HEK293 (cell line): Measurements from ENCODE around the gene ECE1.

Experiments
- CTCF ChIA-PET: fragments of 350-600 bp; formaldehyde crosslinking; extraction: SDS; loops from one replicate; lab custom pipeline; 2021; ENCODE audit warnings: antibody characterized with exemption; lab: Yijun Ruan, JAX
- POLR2A ChIA-PET: fragments of 300-600 bp; formaldehyde crosslinking; extraction: SDS; loops from one replicate; lab custom pipeline; 2020; ENCODE audit warnings: antibody characterized with exemption, inconsistent platforms; lab: Yijun Ruan, JAX
- H3K27ac ChIP-seq: fragments of 200-500 bp; sonication (Bioruptor generic); 2 replicates; pipeline ENCODE4 v1.5.1; 2014; ENCODE audit warnings: low read depth, low read length, control low read depth, inconsistent platforms; ENCODE audit errors: extremely low read depth
- H3K36me3 ChIP-seq, 2 experiments: fragments of 200-500 bp in 1 of 2; sonication (Bioruptor generic) in 1 of 2; 1 replicate in 1 of 2; 2 replicates in 1 of 2; pipeline ENCODE4 v1.5.1; 2014 to 2017; ENCODE audit warnings: inconsistent platforms in 2 of 2, low read length in 2 of 2; ENCODE audit not compliant: control insufficient read depth in 2 of 2, insufficient read depth in 1 of 2
- H3K4me1 ChIP-seq: fragments of 200-500 bp; sonication (Bioruptor generic); 2 replicates; pipeline ENCODE4 v1.5.1; 2014; ENCODE audit warnings: mild to moderate bottlenecking, low read length, inconsistent platforms; ENCODE audit not compliant: control insufficient read depth, insufficient read depth
- H3K4me3 ChIP-seq: 2 replicates; pipeline ENCODE4 v1.5.1; 2011; ENCODE audit warnings: low read depth, mild to moderate bottlenecking, control low read depth, low read length, moderate library complexity
- H3K9me3 ChIP-seq: fragments of 200-500 bp; sonication (Bioruptor generic); 2 replicates; pipeline ENCODE4 v1.5.1; 2014; ENCODE audit warnings: low read depth, low read length, inconsistent platforms; ENCODE audit not compliant: control insufficient read depth, insufficient read depth
- EGR2 ChIP-seq: fragments of 450-650 bp; formaldehyde crosslinking; IDR thresholded peaks from 2 replicates; pipeline ENCODE4 v1.5.1; 2016; ENCODE audit warnings: low read depth, missing biosample characterization, missing genetic modification characterization
- KLF1 ChIP-seq: fragments of 450-650 bp; formaldehyde crosslinking; IDR thresholded peaks from 2 replicates; pipeline ENCODE4 v1.5.1; 2016; ENCODE audit warnings: missing biosample characterization, missing genetic modification characterization
- KLF8 ChIP-seq: fragments of 450-650 bp; formaldehyde crosslinking; IDR thresholded peaks from 2 replicates; pipeline ENCODE4 v1.5.1; 2016; ENCODE audit warnings: missing biosample characterization, missing genetic modification characterization
- PATZ1 ChIP-seq: fragments of 450-650 bp; formaldehyde crosslinking; IDR thresholded peaks from 2 replicates; pipeline ENCODE4 v1.5.1; 2016; ENCODE audit warnings: missing biosample characterization, missing genetic modification characterization
- REPIN1 ChIP-seq: fragments of 450-650 bp; formaldehyde crosslinking; IDR thresholded peaks from 2 replicates; pipeline ENCODE4 v1.5.1; 2017; ENCODE audit warnings: missing biosample characterization, missing genetic modification characterization, low read depth
- SP7 ChIP-seq: fragments of 450-650 bp; formaldehyde crosslinking; IDR thresholded peaks from 2 replicates; pipeline ENCODE4 v1.5.1; 2016; ENCODE audit warnings: missing biosample characterization, missing genetic modification characterization
- ZBTB17 ChIP-seq: fragments of 450-650 bp; formaldehyde crosslinking; IDR thresholded peaks from 2 replicates; pipeline ENCODE4 v1.5.1; 2016; ENCODE audit warnings: missing biosample characterization, missing genetic modification characterization
- ZIC2 ChIP-seq: fragments of 450-650 bp; formaldehyde crosslinking; IDR thresholded peaks from 2 replicates; pipeline ENCODE4 v1.5.1; 2016; ENCODE audit warnings: missing biosample characterization, missing genetic modification characterization
- ZNF2 ChIP-seq: fragments of 450-650 bp; formaldehyde crosslinking; IDR thresholded peaks from 2 replicates; pipeline ENCODE4 v1.5.1; 2016; ENCODE audit warnings: missing biosample characterization, missing genetic modification characterization
- ZNF292 ChIP-seq: fragments of 450-650 bp; formaldehyde crosslinking; IDR thresholded peaks from 2 replicates; pipeline ENCODE4 v1.5.1; 2016; ENCODE audit warnings: low read depth, missing biosample characterization, missing genetic modification characterization, borderline replicate concordance
- ZNF324 ChIP-seq: fragments of 450-650 bp; formaldehyde crosslinking; IDR thresholded peaks from 2 replicates; pipeline ENCODE4 v1.5.1; 2016; ENCODE audit warnings: missing biosample characterization, missing genetic modification characterization
- ZNF341 ChIP-seq: fragments of 450-650 bp; formaldehyde crosslinking; IDR thresholded peaks from 2 replicates; pipeline ENCODE4; 2016; ENCODE audit warnings: low read depth, missing biosample characterization, missing genetic modification characterization
- ZNF48 ChIP-seq: fragments of 450-650 bp; formaldehyde crosslinking; IDR thresholded peaks from 2 replicates; pipeline ENCODE4 v1.5.1; 2016; ENCODE audit warnings: missing biosample characterization, missing genetic modification characterization
- ZNF654 ChIP-seq: fragments of 450-650 bp; formaldehyde crosslinking; IDR thresholded peaks from 2 replicates; pipeline ENCODE4 v1.5.1; 2016; ENCODE audit warnings: low read depth, missing biosample characterization, missing genetic modification characterization
- ZNF670 ChIP-seq: fragments of 450-650 bp; formaldehyde crosslinking; IDR thresholded peaks from 2 replicates; pipeline ENCODE4 v1.5.1; 2016; ENCODE audit warnings: missing biosample characterization, missing genetic modification characterization, low read depth
- ZNF707 ChIP-seq: fragments of 450-650 bp; formaldehyde crosslinking; IDR thresholded peaks from 2 replicates; pipeline ENCODE4 v1.5.1; 2016; ENCODE audit warnings: missing biosample characterization, missing genetic modification characterization
- TF ChIP-seq, protein P1 (sequence below): fragments of 450-650 bp; formaldehyde crosslinking; IDR thresholded peaks from 2 replicates; pipeline ENCODE4 v1.5.1; 2016; ENCODE audit warnings: missing biosample characterization, missing genetic modification characterization
- TF ChIP-seq, protein P2 (sequence below): fragments of 450-650 bp; formaldehyde crosslinking; IDR thresholded peaks from 2 replicates; pipeline ENCODE4 v1.5.1; 2016; ENCODE audit warnings: missing biosample characterization, missing genetic modification characterization

The ECE1 gene

DNA sequence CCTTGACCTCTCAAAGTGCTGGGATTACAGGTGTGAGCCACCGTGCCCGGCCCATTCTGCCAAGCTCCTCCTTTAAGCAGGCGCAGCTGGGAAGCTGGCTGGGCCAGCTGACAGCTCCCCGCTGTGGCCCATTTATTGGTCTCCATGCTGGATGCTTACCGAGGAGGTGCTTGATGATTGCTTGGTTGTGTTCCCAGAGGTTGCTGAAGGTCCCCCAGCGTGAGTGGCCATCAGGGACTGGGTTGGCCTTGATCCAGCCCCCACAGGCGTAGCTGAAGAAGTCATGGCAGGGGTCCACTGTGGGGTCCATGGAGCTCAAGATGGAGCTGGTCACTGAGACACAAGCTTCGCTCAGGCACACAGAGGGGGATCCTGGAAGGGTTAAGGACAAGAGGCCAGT is 17.7 kb downstream of the ECE1 start:
- Histone ChIP-seq H3K36me3 (peaks cover 0 to 54% of the 10 kb centered on the region in 2 experiments; a peak in 1 of 3 replicates), H3K9me3 (no peaks in the 10 kb centered on the region), H3K4me3 (no peak overlapping the region), H3K27ac (no peak overlapping the region), H3K4me1 (no peaks in the 10 kb centered on the region)
- ChIA-PET CTCF (interaction anchor here (0.5 to 7.1 kb wide), 6 partner anchors 13 to 63 kb away, joined by 3 to 142 read pairs (median 19); partner anchors contain the start of gene ECE1), POLR2A (no interaction called here)
- TF ChIP-seq ZIC2 (tag by site-specific recombination) (peak; percentile 87), ZNF654 (tag by site-specific recombination) (no peak), KLF1 (no peak), ZNF48 (tag by site-specific recombination) (no peak)
- TF ChIP-seq, protein P1, sequence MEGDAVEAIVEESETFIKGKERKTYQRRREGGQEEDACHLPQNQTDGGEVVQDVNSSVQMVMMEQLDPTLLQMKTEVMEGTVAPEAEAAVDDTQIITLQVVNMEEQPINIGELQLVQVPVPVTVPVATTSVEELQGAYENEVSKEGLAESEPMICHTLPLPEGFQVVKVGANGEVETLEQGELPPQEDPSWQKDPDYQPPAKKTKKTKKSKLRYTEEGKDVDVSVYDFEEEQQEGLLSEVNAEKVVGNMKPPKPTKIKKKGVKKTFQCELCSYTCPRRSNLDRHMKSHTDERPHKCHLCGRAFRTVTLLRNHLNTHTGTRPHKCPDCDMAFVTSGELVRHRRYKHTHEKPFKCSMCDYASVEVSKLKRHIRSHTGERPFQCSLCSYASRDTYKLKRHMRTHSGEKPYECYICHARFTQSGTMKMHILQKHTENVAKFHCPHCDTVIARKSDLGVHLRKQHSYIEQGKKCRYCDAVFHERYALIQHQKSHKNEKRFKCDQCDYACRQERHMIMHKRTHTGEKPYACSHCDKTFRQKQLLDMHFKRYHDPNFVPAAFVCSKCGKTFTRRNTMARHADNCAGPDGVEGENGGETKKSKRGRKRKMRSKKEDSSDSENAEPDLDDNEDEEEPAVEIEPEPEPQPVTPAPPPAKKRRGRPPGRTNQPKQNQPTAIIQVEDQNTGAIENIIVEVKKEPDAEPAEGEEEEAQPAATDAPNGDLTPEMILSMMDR (tag by site-specific recombination), result no peak

- Histone ChIP-seq H3K4me1 (no peaks in the 10 kb centered on the region), H3K4me3 (no peak overlapping the region), H3K9me3 (no peaks in the 10 kb centered on the region)
- POLR2A ChIA-PET, result no interaction called here
- TF ChIP-seq EGR2 (tag by site-specific recombination), result peak; percentile 58
- no peak for TF ChIP-seq ZBTB17
- no peak for TF ChIP-seq SP7 (tag by site-specific recombination)
- TF ChIP-seq, all 188 proteins: peak for 1
- CTCF ChIA-PET, result interaction anchor here (0.6 to 7.1 kb wide), 17 partner anchors 7 to 871 kb away, joined by 3 to 142 read pairs (median 8); partner anchors contain the start of gene ECE1
- no peak overlapping the region for H3K27ac ChIP-seq
- H3K36me3 ChIP-seq, result peaks cover 0 to 57% of the 10 kb centered on the region in 2 experiments; a peak in 1 of 3 replicates
These were observed 18.7 kb downstream of the ECE1 start for GRCh38 chr1:21271550-21271949.

DNA sequence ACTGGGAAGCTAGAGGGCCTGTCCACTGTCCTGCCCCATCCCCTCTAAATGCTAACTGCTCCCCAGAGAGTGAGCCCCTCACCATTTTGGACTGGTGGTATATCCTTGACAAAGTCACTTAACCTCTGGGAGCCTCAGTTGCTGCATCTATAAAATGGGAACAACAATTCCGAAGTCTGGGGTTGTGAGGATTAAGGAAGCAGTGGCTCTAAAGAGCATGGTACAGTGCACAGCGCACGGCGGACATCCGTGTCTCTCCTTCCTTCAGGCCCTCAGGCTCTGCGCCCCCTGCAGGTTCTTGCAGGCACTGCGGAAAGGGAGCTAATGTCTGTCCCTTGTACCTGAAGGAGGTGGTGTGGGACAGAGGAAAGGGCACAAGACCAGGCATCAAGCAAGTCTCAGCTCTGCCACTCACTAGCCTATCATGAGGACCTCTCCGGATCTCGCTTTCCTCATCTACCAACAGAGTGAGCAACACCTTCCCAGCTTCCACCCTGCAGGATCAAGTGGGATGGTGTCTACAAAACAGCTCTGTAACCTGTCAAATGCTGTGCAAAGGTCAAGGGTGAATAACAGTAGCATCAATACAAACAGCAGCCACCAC is 20.1 kb downstream of the ECE1 start:
- Histone ChIP-seq H3K36me3 (peaks cover 0 to 57% of the 10 kb centered on the region in 2 experiments; a peak in 1 of 3 replicates), H3K4me3 (no peak overlapping the region), H3K4me1 (no peaks in the 10 kb centered on the region), H3K9me3 (no peaks in the 10 kb centered on the region), H3K27ac (no peak overlapping the region)
- TF ChIP-seq ZNF670 (tag by site-specific recombination) (no peak), ZNF292 (no peak), ZNF707 (tag by site-specific recombination) (no peak), ZNF324 (tag by site-specific recombination) (no peak), REPIN1 (tag by site-specific recombination) (no peak), PATZ1 (tag by site-specific recombination) (no peak), ZNF2 (0 out of 2 replicates have a peak, but pooled peaks have one; percentile 53), KLF8 (tag by site-specific recombination) (no peak), ZNF341 (tag by site-specific recombination) (no peak)
- TF ChIP-seq, protein P1 (tag by site-specific recombination), result peak; percentile 87
- TF ChIP-seq, protein P2, sequence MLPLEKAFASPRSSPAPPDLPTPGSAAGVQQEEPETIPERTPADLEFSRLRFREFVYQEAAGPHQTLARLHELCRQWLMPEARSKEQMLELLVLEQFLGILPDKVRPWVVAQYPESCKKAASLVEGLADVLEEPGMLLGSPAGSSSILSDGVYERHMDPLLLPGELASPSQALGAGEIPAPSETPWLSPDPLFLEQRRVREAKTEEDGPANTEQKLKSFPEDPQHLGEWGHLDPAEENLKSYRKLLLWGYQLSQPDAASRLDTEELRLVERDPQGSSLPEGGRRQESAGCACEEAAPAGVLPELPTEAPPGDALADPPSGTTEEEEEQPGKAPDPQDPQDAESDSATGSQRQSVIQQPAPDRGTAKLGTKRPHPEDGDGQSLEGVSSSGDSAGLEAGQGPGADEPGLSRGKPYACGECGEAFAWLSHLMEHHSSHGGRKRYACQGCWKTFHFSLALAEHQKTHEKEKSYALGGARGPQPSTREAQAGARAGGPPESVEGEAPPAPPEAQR (tag by site-specific recombination), result no peak
- ChIA-PET POLR2A (interaction anchor here (0.6 to 0.7 kb wide), 2 partner anchors 15 to 91 kb away, joined by 3 read pairs; no protein-coding TSS in a partner anchor), CTCF (interaction anchor here (0.5 to 7.1 kb wide), 59 partner anchors 9 to 1542 kb away, joined by 3 to 142 read pairs (median 5); partner anchors contain the start of gene ECE1)
